Keratinocyte (primary cell): Measurements from ENCODE around the gene MRAP. TPM values are rescaled to one million over a fixed set of nuclear protein-coding genes. Genes with fewer than 3 reads are reported as not detected.

Experiments used
- DNase-seq: peaks from one replicate; pipeline ENCODE4 v3.0.0-alpha.2; 2011; ENCODE audit warnings: low read depth, missing footprints, low spot score
- FAIRE-seq: peaks from 2 replicates; lab custom pipeline; 2011; peaks lifted over from hg19 to GRCh38; lab: Jason Lieb, UNC
- H2AFZ ChIP-seq: 2 replicates; pipeline ENCODE4 v1.6.0; 2012; ENCODE audit warnings: low read length, control low read depth, inconsistent platforms; ENCODE audit not compliant: control insufficient read depth
- H3K27ac ChIP-seq: 2 replicates; pipeline ENCODE4 v1.5.1; 2011; ENCODE audit warnings: low read length; ENCODE audit not compliant: control insufficient read depth, insufficient read depth
- H3K27me3 ChIP-seq: 3 replicates; pipeline ENCODE4 v1.6.0; 2011; ENCODE audit warnings: low read length; ENCODE audit not compliant: control insufficient read depth, insufficient read depth; ENCODE audit errors: extremely low read depth
- H3K36me3 ChIP-seq, 2 experiments: 2 replicates in 1 of 2; 3 replicates in 1 of 2; pipeline ENCODE4 v1.5.1; 2011; ENCODE audit warnings: low read length in 2 of 2, mild to moderate bottlenecking in 1 of 2; ENCODE audit not compliant: control insufficient read depth in 2 of 2, insufficient read depth in 2 of 2; ENCODE audit errors: extremely low read depth in 1 of 2
- H3K4me1 ChIP-seq: 3 replicates; pipeline ENCODE4 v1.5.1; 2011; ENCODE audit warnings: low read length; ENCODE audit not compliant: control insufficient read depth, insufficient read depth; ENCODE audit errors: extremely low read depth
- H3K4me2 ChIP-seq: 3 replicates; pipeline ENCODE4 v1.6.0; 2011; ENCODE audit warnings: low read depth, low read length; ENCODE audit not compliant: control insufficient read depth, insufficient read depth; ENCODE audit errors: extremely low read depth
- H3K4me3 ChIP-seq, 3 experiments: fragments of 200-600 bp in 1 of 3; sonication (generic) in 1 of 3; 2 replicates in 2 of 3; 3 replicates in 1 of 3; pipeline ENCODE4 v1.5.1; 2011 to 2016; ENCODE audit warnings: low read length in 3 of 3, mild to moderate bottlenecking in 3 of 3, control low read depth in 2 of 3, inconsistent platforms in 1 of 3, low read depth in 1 of 3, mixed read lengths in 1 of 3, mixed run types in 1 of 3, moderate library complexity in 1 of 3; ENCODE audit not compliant: control insufficient read depth in 2 of 3, insufficient read depth in 2 of 3; ENCODE audit errors: extremely low read depth in 1 of 3
- H3K79me2 ChIP-seq: 2 replicates; pipeline ENCODE4 v1.6.0; 2012; ENCODE audit warnings: low read length; ENCODE audit not compliant: control insufficient read depth, insufficient read depth
- H3K9ac ChIP-seq: 3 replicates; pipeline ENCODE4 v1.6.0; 2011; ENCODE audit warnings: low read length; ENCODE audit not compliant: control insufficient read depth, insufficient read depth; ENCODE audit errors: extremely low read depth
- H3K9me1 ChIP-seq: 3 replicates; pipeline ENCODE4 v1.6.0; 2011; ENCODE audit warnings: low read length; ENCODE audit not compliant: control insufficient read depth, insufficient read depth; ENCODE audit errors: extremely low read depth
- H3K9me3 ChIP-seq: 2 replicates; pipeline ENCODE4 v1.5.1; 2012; ENCODE audit warnings: low read depth, low read length; ENCODE audit not compliant: control insufficient read depth
- H4K20me1 ChIP-seq: 3 replicates; pipeline ENCODE4 v1.6.0; 2011; ENCODE audit warnings: low read length; ENCODE audit not compliant: control insufficient read depth, insufficient read depth; ENCODE audit errors: extremely low read depth
- EZH2 ChIP-seq: IDR thresholded peaks from one replicate; pipeline ENCODE4 v1.6.1; 2012; ENCODE audit warnings: inconsistent platforms, mild to moderate bottlenecking, low read length, moderate library complexity
- dilution Hi-C: fragments of 300-500 bp; cut with MboI; formaldehyde crosslinking; loops from one replicate; pipeline ENCODE4 v1.7.0; 2020; ENCODE audit warnings: low sequenced_read_pairs; ENCODE audit not compliant: extremely low pct_ligation_motif_present
- polyA plus RNA-seq, 5 experiments: library from polyadenylated mRNA; depleted of rRNA in 3 of 5; stranded (reverse) in 3 of 5; stranded (forward) in 1 of 5; unstranded in 1 of 5; fragments of >200 nt; gene quantifications; 1 replicate in 1 of 5; 2 replicates in 3 of 5; 3 replicates in 1 of 5; pipeline versions ENCODE4 v1.2.1 to v1.2.3, GENCODE V29; 2011 to 2012; ENCODE audit warnings: missing spikeins in 2 of 5, low read depth in 1 of 5, low replicate concordance in 1 of 5
- TF ChIP-seq, protein P1 (sequence below), 3 experiments: IDR thresholded peaks in 1 of 3; conservative IDR thresholded peaks in 1 of 3; optimal IDR thresholded peaks in 1 of 3; 2 replicates in 2 of 3; 3 replicates in 1 of 3; pipeline versions ENCODE3 to v1.5.1; 2011; ENCODE audit warnings: low read length in 3 of 3, mild to moderate bottlenecking in 3 of 3, moderate library complexity in 2 of 3, control low read depth in 1 of 3, inconsistent platforms in 1 of 3; ENCODE audit not compliant: insufficient read depth in 2 of 3; ENCODE audit errors: extremely low read depth in 1 of 3

Gene MRAP
- polyA plus RNA-seq, 1 donor (not counting 4 experiments of a cell fraction or from before 2014, with no cell fraction given) = not detected

GRCh38 chr21:32312326-32312725 is 13.7 kb downstream of the MRAP start:
- no peaks in the 10 kb centered on the region for H3K9me1 ChIP-seq
- no peaks in the 10 kb centered on the region for H3K27me3 ChIP-seq
- dilution Hi-C loops = no loop called here
- no peaks in the 10 kb centered on the region for H4K20me1 ChIP-seq
- H3K36me3 ChIP-seq = peaks cover 36 to 42% of the 10 kb centered on the region in 2 experiments
- TF ChIP-seq EZH2 = no peak
- TF ChIP-seq, protein P1, sequence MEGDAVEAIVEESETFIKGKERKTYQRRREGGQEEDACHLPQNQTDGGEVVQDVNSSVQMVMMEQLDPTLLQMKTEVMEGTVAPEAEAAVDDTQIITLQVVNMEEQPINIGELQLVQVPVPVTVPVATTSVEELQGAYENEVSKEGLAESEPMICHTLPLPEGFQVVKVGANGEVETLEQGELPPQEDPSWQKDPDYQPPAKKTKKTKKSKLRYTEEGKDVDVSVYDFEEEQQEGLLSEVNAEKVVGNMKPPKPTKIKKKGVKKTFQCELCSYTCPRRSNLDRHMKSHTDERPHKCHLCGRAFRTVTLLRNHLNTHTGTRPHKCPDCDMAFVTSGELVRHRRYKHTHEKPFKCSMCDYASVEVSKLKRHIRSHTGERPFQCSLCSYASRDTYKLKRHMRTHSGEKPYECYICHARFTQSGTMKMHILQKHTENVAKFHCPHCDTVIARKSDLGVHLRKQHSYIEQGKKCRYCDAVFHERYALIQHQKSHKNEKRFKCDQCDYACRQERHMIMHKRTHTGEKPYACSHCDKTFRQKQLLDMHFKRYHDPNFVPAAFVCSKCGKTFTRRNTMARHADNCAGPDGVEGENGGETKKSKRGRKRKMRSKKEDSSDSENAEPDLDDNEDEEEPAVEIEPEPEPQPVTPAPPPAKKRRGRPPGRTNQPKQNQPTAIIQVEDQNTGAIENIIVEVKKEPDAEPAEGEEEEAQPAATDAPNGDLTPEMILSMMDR (optimal IDR thresholded peaks at IDR 0.05 in 1 of 3, IDR thresholded peaks at IDR 0.05 in 1 of 3, conservative IDR thresholded peaks at IDR 0.05 in 1 of 3; ENCODE audit: extremely low read depth in 1 of 3, insufficient read depth in 2 of 3, low read length in 3 of 3) = no peak
- no peaks in the 10 kb centered on the region for H3K4me1 ChIP-seq
- no peaks in the 10 kb centered on the region for H3K79me2 ChIP-seq
- H3K27ac ChIP-seq = no peak overlapping the region
- no peak overlapping the region for H2AFZ ChIP-seq
- no peaks in the 10 kb centered on the region for H3K9me3 ChIP-seq
- no peak overlapping the region for H3K4me3 ChIP-seq
- no peak overlapping the region for H3K9ac ChIP-seq
- H3K4me2 ChIP-seq = no peak overlapping the region
- no peak for DNase-seq
- no peak for FAIRE-seq

DNA sequence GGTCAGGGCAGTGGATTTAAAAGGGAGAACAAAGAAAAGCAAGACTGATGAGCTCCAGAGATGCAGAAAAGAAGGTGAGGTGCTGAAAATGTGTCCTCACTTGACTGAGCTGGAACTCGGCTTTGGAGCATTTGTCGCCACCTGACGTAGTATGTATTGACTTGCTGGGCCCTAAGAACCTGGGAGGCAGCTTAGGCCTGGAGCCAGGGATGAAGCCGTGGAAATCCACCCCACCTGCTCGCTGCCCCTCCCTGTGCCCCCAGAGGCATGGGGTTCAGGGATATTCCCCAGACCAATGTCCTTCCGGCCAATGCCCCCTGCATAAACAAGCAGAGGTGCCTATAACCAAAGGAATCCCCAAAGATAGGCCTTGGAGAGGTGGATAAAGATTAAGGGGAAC is 14.3 kb downstream of the MRAP start:
- no peak overlapping the region for H2AFZ ChIP-seq
- peaks cover 38 to 42% of the 10 kb centered on the region in 2 experiments for H3K36me3 ChIP-seq
- H3K4me3 ChIP-seq = no peak overlapping the region
- TF ChIP-seq EZH2 = no peak
- H3K9ac ChIP-seq = no peak overlapping the region
- no peaks in the 10 kb centered on the region for H3K4me1 ChIP-seq
- no peaks in the 10 kb centered on the region for H3K79me2 ChIP-seq
- dilution Hi-C loops = no loop called here
- H3K4me2 ChIP-seq = no peak overlapping the region
- no peak overlapping the region for H3K27ac ChIP-seq
- H3K9me3 ChIP-seq = no peaks in the 10 kb centered on the region
- no peak for FAIRE-seq
- H3K9me1 ChIP-seq = no peaks in the 10 kb centered on the region
- no peaks in the 10 kb centered on the region for H4K20me1 ChIP-seq
- DNase-seq = no peak
- no peaks in the 10 kb centered on the region for H3K27me3 ChIP-seq

GRCh38 chr21:32314806-32315205 is 16.2 kb downstream of the MRAP start:
- DNase-seq = no peak
- dilution Hi-C loops = no loop called here
- FAIRE-seq = no peak
- Histone ChIP-seq H3K79me2 (no peaks in the 10 kb centered on the region), H3K9ac (no peak overlapping the region), H3K9me1 (no peaks in the 10 kb centered on the region), H3K36me3 (peaks cover 43 to 46% of the 10 kb centered on the region in 2 experiments), H3K4me3 (no peak overlapping the region), H3K4me2 (no peak overlapping the region), H2AFZ (no peak overlapping the region), H3K4me1 (no peaks in the 10 kb centered on the region), H3K27me3 (no peaks in the 10 kb centered on the region), H4K20me1 (no peaks in the 10 kb centered on the region), H3K27ac (no peak overlapping the region), H3K9me3 (no peaks in the 10 kb centered on the region)
- no peak for TF ChIP-seq EZH2
- TF ChIP-seq, protein P1 (optimal IDR thresholded peaks at IDR 0.05 in 1 of 3, IDR thresholded peaks at IDR 0.05 in 1 of 3, conservative IDR thresholded peaks at IDR 0.05 in 1 of 3; ENCODE audit: extremely low read depth in 1 of 3, insufficient read depth in 2 of 3, low read length in 3 of 3) = no peak
